HG02970 (cell line): ENCODE data around the gene FAM237A.

Experiments
- ATAC-seq: cut with Tn5 transposase; IDR thresholded peaks from one replicate; pipeline ENCODE4 v1.9.1; 2021; ENCODE audit warnings: mild to moderate bottlenecking, moderate library complexity, moderate number of reproducible peaks; ENCODE audit not compliant: unreplicated experiment, low FRiP score

Gene FAM237A

DNA sequence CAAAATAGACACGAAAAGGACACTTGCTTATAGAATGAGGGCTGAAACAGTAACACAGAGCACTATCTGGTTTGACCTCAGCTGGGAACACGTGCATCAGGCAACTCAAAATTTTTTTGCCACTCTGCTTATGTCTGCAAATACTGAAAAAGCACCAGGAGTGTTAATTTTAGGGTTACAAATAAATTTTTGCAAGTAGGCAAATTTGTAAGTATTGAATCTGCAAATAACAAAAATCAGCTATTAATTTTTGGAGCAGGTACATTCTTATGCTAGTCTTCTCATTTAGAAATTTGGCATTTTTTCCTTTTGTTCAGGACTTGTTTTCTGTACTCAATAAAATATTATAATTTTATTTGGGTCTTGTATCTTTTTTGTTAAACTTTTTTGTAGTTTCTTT is 46.2 kb downstream of the FAM237A start:
- ATAC-seq: no peak

DNA sequence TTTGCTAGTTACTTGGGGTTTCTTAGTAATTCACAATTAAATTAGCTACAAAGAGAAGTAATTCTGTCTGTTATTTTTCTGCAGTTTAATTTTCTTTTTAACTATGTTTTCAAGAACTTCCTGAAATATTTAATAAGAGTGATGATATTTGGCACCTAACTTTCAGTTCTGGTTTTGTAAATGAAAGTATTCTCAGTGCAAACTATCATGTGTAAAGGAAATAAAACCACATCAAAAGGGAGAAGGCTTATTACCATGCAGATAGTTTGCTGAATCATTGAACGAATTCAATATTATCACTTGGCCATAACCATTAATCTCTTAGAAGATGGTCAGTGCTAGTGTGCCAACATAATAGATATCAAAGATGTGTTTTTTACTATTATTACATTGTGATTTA is 46.7 kb downstream of the FAM237A start:
- no peak for ATAC-seq

DNA sequence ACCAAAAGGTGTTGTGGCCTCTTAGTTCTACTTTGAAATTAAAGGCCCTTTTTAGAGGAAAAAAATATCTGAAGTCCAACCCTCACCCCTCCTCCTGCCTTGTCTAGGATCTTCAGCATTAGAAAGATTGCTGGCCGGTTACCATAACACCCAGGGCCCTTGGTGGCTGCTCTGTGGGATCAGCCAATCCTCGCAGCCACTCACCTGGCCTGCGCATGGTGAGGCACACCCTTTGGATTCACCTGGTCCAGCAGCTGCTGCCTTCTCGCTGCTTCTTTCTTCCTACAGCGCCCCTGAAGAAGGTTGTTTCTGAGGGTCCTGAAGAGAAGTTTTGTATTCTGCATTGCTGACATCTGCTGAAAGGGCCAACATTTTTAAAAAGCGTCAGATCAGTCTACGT is 50.7 kb downstream of the FAM237A start:
- ATAC-seq: no peak

DNA sequence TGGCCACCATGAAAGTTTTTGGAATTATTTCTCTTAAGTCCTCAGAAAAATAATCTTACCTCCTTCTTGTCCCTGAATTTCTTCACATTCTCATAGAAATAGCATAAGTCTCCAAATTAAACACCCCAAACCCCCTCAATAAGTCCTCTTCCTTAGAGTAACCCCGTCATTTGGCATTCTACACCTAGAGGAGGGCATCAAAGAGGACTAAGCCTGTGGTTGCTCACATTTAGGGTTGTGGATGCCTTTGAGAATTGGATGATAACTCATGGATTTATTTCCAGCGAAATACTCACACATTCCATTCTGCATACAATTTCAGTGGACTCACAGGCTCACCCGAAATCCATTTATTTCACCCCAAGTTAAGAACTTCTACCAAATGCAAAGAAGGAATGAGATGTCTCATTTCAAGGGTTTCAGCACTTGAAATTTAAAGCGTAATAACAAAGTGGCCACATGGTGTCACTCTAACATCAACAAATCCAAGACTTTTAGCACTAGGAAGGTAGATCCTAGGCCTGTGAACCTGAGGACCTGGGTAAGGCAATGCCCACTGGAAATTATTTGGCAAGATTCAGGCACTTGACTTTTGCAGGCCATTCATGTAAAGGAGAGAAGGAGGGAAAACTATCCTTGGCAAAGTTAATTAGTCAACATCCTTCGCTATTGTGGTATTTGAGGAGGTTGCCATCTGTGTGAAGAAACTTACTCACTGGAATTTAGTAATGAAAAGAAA is 51.3 kb downstream of the FAM237A start:
- ATAC-seq: no peak

DNA sequence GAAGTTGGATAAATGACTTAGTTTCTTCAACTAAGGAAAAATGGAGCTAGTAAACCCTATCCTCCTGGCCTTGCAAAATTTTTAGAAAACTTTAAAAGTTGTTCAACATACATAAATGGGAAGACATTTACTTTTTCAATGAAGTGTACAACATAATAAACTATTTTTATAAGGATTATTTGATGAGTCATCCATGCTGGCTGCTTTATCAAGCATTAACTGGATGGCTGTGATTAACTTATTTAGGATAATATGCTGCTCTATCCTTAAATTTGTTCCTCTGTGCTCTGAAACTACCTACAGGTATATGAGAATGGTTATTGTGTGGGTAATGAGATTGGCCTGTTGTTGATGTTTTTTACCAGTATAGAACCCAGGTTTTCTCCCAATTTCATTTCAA is 54.6 kb downstream of the FAM237A start:
- ATAC-seq: no peak

DNA sequence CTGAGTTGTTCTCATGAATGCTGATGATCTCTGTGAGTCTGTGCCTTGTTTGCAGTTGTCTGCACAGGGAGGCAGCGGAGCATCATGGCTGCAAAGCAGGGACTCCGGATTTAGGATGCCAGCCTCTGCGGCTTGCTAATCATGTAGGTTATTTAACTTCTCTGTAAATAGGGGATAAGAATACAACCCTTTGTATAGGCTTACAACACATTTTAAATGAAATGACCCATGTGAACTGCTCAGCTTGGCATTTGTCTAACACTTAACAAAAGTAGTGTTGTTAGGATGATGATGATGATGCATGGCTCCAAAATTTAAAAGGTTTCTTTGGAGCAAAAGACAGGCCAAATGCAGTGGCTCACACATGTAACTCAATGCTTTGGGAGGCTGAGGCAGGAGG is 56.5 kb downstream of the FAM237A start:
- no peak for ATAC-seq
